ENCODE results near the gene EDC4.
A peak's percentile ranks its signal among the peaks of the same experiment; 100 is the strongest.
"Not testable (repeated sequence)": the region's sequence is repeated elsewhere in the genome, so short reads cannot be mapped to it uniquely, and the experiment has no call there.

Gene EDC4, protein sequence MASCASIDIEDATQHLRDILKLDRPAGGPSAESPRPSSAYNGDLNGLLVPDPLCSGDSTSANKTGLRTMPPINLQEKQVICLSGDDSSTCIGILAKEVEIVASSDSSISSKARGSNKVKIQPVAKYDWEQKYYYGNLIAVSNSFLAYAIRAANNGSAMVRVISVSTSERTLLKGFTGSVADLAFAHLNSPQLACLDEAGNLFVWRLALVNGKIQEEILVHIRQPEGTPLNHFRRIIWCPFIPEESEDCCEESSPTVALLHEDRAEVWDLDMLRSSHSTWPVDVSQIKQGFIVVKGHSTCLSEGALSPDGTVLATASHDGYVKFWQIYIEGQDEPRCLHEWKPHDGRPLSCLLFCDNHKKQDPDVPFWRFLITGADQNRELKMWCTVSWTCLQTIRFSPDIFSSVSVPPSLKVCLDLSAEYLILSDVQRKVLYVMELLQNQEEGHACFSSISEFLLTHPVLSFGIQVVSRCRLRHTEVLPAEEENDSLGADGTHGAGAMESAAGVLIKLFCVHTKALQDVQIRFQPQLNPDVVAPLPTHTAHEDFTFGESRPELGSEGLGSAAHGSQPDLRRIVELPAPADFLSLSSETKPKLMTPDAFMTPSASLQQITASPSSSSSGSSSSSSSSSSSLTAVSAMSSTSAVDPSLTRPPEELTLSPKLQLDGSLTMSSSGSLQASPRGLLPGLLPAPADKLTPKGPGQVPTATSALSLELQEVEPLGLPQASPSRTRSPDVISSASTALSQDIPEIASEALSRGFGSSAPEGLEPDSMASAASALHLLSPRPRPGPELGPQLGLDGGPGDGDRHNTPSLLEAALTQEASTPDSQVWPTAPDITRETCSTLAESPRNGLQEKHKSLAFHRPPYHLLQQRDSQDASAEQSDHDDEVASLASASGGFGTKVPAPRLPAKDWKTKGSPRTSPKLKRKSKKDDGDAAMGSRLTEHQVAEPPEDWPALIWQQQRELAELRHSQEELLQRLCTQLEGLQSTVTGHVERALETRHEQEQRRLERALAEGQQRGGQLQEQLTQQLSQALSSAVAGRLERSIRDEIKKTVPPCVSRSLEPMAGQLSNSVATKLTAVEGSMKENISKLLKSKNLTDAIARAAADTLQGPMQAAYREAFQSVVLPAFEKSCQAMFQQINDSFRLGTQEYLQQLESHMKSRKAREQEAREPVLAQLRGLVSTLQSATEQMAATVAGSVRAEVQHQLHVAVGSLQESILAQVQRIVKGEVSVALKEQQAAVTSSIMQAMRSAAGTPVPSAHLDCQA (N-terminal part only)

DNA sequence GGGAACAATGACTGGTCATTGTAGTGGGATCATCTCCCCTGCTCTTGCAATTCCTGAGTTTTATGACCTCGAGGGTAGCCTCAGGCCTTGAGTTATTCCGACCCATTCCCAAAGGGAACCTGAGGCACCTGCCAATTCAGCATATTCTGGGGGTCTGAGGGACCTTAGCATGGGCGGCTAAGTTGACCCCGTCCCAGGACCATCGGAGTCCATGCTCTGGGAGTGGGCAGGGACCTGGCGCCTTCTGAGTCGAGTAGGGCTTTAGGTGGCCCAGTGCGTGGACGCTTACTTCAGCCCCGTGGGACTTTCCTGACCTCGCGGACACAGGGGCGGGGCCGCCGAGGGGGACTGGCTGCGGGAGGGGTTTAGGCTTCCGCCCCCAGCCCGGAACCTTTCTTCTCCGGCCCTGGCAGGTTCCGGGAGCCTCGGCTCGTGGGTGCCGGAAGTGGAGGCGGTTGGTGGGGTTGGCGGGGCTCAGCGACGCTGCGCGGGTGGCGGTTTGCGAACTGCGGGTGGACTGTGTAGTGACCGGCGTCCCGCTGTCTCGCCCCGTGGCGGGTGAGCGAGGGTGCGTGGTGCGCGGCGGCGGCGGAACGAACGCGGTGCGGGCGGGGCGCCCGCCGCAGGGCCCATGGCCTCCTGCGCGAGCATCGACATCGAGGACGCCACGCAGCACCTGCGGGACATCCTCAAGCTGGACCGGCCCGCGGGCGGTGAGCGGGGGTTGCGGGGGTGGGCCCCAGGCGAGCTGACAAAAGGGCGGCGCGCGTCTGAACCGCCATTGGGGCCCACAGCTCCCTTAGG, at the start of gene EDC4:
Gene EDC4, plus strand, starts transcription at position 422 of the 804 bp plus-strand sequence. Its CDS starts 210 bp downstream, at position 632.
- DNase-seq (ENCODE audit: low read depth in 2 of 3, low spot score in 1 of 3), result peak; percentile 79 to 93 (median 83)

DNA sequence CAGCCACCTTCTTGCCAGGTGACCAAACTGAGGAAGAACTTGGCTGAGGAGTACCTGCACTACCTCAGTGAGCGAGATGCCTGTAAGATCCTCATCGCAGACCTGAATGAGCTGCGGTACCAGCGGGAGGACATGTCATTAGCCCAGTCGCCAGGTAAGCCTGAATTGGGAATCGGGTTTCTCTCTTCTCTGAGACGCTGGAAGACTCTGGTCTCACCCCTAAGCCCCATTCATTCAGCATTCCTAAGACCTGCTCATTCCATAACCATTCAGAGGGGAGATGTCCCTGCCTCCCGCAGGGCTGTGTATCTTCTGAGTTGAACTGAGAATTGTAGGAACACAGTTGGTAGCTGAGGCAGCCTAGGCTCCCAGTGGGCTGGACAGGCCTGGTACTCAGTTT, 47.7 kb upstream of the EDC4 start:
- DNase-seq (ENCODE audit: low read depth in 2 of 3, low spot score in 1 of 3), result no peak

DNA sequence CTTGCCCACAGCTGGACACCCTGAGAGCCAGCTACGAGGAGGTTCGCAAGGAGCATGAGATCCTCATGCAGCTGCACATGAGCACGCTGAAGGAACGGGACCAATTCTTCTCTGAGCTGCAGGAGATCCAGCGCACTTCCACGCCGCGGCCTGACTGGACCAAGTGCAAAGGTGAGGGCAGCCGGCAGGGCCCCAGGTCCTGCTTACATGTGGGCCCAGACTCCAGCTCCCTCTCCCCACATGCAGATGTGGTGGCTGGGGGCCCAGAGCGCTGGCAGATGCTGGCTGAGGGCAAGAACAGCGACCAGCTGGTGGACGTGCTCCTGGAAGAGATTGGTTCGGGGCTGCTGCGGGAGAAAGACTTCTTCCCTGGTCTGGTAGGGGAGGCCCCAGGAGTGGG, 46.9 kb upstream of the EDC4 start:
- DNase-seq (ENCODE audit: low read depth in 2 of 3, low spot score in 1 of 3), result no peak

DNA sequence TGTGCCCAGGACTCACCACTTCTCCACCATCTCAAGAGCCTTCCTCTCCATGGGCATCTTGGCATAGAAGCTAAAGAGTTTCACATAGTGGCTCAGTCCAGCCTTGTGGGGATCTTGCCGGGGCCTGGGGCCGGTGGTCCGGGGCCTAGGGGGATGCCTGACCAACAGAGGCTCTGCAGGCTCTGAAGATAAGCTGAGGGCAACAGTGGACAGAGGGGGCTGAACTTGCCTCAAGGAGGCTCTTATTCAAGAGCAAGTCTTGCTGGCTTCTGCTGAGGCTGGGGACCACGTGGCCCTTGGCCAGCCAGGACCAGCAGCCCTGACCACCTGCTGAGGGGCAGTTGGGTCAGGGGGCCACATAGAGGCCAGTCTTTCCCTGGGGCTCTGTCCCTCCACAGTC, 44.2 kb upstream of the EDC4 start:
- no peak for DNase-seq (ENCODE audit: low read depth in 2 of 3, low spot score in 1 of 3)

DNA sequence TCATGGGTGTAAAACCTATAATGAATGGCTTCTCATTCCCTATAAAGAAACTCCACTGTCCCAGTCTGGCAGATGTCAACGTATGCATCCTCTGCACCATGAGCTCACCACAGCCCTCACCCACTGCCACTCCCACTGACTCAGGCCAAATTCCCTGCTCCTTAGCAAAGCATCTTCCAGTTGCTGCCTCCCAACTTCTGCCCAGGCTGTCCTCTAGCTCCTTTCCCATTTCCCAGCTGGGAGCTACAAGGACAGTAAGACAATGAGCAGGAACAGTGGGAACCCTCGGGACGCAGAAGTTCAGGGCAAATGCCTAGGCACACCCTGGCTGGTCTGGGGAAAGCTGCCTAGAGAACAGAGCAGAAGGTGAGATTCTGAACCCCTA, 39.8 kb upstream of the EDC4 start:
- DNase-seq (ENCODE audit: low read depth in 2 of 3, low spot score in 1 of 3), result no peak

DNA sequence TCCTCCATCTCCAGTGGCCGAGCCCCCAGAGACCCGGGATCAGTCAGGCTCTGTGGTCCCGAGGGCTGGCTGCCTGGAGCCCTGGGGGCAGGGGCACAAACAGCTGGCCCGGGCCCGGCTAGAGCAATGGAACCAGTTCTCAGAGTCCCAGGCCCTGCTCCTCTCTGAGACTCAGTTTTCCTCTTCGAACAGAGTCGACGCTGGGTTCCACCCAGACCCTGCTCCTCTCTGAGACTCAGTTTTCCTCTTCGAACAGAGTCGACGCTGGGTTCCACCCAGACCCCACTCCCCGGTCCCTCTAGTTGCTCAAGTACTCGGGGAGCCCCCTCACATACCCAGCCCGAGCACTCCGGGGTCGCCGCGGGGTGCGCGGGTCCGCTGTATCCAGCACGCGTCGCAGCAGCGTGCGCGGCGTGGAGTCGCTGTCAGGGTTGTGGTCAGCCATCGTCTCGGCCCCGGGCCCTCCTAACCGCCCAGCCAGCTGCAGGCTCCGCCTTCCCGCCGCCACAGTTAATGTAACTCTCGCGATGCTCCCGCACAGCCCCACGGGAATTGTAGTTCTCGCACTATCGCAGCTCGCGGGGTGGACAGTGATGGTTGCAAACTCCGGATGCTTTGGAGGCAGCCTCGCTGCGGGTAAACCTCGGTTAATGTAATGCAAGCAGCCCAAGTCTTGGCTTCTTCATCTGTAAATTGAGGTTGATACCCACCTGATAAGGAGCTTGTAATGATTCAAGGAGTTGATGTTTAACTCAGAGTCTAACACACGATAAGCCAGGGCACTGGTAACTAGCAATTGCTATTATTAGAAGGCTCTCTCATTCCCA, 39.2 kb upstream of the EDC4 start:
- DNase-seq (ENCODE audit: low read depth in 2 of 3, low spot score in 1 of 3), result peak; percentile 88 to 95 (median 90)

DNA sequence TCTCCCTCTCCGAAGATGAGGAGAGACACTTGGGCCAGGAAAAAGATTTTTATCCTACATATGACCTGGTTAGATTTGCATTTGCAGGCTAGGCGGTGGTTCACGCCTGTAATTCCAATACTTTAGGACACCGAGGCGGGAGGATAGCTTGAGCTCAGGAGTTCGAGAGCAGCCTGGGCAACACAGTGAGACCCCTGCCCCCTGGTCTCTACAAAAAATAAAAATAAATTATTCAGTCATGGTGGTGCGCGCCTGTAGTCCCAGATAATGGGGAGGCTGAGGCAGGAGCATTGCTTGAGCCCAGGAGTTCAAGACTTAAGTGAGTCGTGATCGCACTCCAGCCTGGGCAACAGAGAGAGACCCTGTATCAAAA, 38.6 kb upstream of the EDC4 start:
- no peak for DNase-seq (ENCODE audit: low read depth in 2 of 3, low spot score in 1 of 3)

DNA sequence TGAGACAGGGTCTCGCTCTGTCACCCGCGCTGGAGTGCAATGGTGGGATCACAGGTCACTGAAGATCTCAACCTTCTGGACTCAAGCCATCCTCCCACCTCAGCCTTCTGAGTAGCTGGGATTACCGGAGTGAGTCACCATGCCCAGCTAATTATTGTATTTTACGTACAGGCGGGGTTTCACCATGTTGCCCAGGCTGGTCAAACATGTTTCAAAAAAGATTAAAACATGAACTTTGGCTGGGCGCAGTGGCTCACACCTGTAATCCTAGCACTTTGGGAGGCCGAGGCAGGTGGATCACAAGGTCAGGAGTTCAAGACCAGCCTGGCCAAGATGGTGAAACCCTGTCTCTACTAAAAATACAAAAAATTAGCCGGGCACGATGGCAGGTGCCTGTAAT, 35.7 kb upstream of the EDC4 start:
- not testable (repeated sequence) for DNase-seq (ENCODE audit: low read depth in 2 of 3, low spot score in 1 of 3)

DNA sequence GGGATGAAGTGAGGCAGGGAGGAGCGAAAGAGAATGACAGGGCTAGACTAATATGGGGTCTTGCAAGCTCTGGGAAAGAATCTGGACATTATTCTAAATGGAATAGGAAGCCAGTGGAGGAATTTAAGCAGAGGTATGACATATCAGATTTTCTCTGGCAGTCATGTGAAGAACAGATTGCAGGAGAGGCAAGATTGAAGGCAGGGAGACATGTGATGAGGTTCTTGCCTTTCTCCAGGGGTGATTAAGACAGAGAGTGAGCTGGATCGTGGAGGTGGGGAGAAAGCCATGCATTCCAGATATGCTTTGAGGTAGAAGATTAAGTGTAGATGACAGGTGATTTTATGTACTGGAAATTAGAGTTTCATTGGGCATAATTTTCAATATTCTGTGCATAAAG, 35.0 kb upstream of the EDC4 start:
- DNase-seq (ENCODE audit: low read depth in 2 of 3, low spot score in 1 of 3), result no peak

DNA sequence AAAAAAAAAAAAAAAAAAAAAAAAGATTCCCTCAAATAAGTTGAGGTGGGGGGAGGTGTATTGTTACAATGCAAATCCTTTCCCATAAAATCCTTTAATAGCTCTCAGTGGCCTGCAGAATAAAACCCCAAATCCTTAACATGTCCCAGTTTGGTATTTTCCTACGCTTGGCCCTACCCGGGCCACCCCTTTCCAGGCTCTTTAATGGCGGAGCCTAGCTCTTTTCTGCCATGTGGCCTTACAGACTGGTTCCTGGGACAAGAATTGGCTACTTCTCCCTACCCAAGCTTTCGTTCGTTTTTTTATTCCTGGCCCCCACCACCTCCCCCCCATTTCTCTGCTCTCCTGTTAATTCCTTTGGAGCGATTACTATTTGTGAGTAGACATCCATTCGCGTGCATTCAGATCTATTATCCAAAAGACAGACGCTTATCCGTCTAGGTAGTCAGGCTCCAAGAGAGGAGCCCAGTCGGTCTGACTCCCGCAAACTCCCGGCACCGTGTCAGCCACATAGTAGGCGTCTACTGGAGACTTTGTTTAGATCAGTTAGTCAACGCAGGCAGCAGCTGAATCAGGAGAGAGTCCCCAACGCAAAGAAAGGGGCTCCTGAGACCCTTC, 31.5 kb upstream of the EDC4 start:
- DNase-seq (ENCODE audit: low read depth in 2 of 3, low spot score in 1 of 3), result no peak

DNA sequence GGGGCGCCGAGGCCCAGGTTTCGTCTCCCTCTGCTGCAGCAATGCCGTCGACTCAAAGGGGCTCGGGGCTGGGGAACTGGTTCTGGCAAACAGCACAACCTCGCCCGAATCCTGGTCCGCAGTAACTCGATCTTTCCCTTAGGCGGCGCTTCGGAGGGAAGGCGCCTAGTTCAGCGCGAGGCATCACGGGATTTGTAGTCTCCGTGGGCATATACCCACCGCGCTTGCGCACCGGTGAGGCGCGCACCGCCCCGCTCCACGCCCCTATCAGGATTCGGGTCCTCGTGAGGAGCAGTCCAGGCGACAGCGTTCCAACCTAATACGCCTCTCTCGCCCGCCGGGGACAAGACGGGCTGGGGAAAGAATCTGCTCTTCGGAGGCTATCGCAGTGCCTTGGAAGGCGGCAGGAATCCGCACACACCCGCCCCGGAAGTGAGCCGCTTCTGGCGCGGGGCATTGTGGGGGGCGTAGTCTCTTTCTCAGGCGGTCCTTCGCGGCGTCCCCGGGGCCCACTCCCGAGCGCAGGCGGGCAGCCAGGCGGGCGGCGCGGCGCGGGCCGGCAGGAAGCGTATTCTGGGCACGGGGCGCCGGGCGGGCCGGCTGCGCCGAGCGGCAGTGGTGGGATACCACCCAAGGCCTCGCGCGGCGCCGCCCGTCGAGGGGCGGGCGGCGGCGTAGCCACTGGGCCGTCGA, 30.9 kb upstream of the EDC4 start, which contains the start of gene THAP11:
Gene THAP11, plus strand, starts transcription at position 505 of the 693 bp plus-strand sequence. CDS start 235 bp downstream, outside the sequence.
- peak; percentile 91 to 95 (median 91) for DNase-seq (ENCODE audit: low read depth in 2 of 3, low spot score in 1 of 3)

DNA sequence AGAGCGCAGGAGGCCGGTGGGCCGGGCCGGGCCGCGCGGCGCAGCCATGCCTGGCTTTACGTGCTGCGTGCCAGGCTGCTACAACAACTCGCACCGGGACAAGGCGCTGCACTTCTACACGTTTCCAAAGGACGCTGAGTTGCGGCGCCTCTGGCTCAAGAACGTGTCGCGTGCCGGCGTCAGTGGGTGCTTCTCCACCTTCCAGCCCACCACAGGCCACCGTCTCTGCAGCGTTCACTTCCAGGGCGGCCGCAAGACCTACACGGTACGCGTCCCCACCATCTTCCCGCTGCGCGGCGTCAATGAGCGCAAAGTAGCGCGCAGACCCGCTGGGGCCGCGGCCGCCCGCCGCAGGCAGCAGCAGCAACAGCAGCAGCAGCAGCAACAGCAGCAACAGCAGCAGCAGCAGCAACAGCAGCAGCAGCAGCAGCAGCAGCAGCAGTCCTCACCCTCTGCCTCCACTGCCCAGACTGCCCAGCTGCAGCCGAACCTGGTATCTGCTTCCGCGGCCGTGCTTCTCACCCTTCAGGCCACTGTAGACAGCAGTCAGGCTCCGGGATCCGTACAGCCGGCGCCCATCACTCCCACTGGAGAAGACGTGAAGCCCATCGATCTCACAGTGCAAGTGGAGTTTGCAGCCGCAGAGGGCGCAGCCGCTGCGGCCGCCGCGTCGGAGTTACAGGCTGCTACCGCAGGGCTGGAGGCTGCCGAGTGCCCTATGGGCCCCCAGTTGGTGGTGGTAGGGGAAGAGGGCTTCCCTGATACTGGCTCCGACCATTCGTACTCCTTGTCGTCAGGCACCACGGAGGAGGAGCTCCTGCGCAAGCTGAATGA, 30.1 kb upstream of the EDC4 start:
- peak in 2 of 3 donors; percentile 43 to 44 for DNase-seq (ENCODE audit: low read depth in 2 of 3, low spot score in 1 of 3)

DNA sequence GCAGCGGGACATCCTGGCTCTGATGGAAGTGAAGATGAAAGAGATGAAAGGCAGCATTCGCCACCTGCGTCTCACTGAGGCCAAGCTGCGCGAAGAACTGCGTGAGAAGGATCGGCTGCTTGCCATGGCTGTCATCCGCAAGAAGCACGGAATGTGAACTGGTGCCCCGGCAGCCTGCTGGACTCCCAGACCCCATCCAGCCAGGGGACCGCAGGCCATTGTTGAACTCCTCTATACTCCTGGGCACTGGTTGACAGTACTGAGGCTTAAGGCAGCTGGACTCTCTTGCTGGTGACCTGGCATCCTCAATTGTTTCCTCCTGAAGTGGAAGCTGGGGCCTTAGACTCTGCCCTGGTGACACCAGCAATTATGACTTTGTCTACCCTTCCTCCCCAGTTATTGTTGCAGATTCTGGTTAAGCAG, 29.5 kb upstream of the EDC4 start:
- no peak for DNase-seq (ENCODE audit: low read depth in 2 of 3, low spot score in 1 of 3)

DNA sequence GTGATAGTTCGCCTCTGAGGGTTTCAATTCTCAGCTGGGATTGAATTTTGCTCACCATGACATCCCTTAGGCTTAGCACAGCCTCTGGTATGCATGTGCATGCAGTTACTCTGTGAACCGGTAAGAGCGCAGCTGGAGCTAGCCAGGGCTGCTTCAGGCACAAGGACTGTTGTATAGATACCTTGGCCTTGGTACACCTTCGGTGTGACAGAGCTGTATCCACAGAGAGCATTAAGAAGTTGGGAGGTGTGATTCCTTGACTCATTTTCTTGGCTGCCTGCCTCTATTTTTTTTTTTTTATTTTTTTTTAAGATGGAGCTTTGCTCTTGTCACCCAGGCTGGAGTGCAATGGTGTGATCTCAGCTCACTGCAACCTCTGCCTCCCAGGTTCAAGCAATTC, 28.4 kb upstream of the EDC4 start:
- no peak for DNase-seq (ENCODE audit: low read depth in 2 of 3, low spot score in 1 of 3)

DNA sequence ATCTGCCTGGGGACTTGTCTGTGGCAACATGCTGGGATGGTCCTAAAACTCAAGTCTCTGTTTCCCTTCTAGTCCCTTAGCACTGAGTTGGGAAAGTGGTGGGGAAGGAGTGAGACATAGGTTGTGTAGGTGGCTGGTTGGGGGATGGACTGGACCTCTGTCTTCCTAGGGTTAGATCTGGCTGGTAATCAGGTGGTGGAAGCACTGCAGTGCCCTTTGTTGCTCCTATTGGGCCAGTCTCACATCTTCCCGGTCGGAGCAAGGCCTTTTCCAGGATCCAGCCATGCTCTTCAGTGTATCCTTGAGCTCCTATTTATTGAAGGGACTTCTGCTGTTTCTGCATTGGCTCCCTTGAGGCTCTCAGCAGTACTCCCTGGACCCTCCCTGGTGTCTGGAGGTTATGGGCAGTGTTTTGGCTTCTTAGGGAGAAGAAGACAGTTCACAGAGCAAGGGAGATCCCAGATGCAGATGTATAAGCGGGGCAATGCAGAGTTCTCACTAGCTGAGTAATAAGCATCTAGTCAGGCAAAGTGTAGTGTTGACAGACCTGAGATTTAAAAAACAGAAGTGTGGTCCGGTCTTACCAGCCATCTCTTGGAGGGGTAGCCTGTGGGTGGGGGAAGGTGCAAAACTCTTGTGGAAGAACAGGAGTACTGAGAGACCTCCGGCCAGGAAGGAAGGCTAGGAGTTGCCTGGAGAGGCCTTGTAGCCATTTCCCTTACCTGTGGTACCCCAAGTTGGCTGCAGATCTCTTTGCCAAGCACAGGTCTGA, 27.4 kb upstream of the EDC4 start:
- DNase-seq (ENCODE audit: low read depth in 2 of 3, low spot score in 1 of 3), result no peak

DNA sequence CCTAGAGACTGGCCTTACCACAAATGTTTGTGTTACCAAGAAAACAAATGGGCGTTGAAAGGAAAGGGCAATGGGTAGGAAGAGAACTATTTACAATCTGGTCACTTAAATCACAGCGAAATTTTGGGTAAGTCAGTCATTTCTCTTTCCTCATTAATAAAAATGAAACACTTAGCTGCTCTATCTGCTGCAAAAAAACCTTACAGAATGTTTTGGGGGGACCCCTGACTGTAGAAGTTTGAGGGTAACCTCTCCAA, 26.9 kb upstream of the EDC4 start:
- DNase-seq (ENCODE audit: low read depth in 2 of 3, low spot score in 1 of 3), result no peak
